ENCODE measurements around the gene CARMIL1. TPM values are rescaled to one million over a fixed set of nuclear protein-coding genes. Genes with fewer than 3 reads are reported as not detected.

CARMIL1 gene
- total and polyA plus RNA-seq, 10 of the 15 experiments (the other 5 are each of a cell fraction or from before 2014, with no cell fraction given), result 6.4 to 18.1 (median 10.3) TPM

DNA sequence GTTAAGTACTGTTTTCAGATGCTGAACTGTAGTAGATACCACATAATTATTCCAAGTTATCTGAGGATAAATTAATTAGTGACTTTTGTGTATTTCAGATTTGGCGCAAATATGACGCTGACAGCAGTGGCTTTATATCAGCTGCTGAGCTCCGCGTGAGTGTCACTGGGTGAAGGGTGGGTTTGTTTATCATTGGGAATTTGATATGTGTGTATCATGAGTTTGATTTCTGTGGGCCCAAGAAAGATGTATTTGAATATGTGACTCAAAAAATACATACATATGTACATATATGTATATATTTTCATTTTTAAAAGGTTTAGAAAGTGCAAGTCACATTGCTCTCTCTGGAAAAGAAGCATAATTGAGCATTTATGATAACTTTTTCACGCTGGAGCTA is 390.2 kb downstream of the CARMIL1 start:
- FAIRE-seq (no peak), ATAC-seq (no peak), DNase-seq (ENCODE audit: low read depth, low spot score) (no peak)
- no peaks in the 10 kb centered on the region for H3K36me3 ChIP-seq (ENCODE audit: control insufficient read depth in 2 of 2, insufficient read depth in 2 of 2, low read length in 1 of 2)
- ChIA-PET POLR2A (no interaction called here), CTCF (interaction anchor here (1.0 kb wide), 1 partner anchor 217 kb away, joined by 3 read pairs; no protein-coding TSS in a partner anchor), SMC1A (ENCODE audit: uncharacterized antibody, unreplicated experiment) (interaction anchor here (0.6 kb wide), 1 partner anchor 100 kb away, joined by 3 read pairs; no protein-coding TSS in a partner anchor), RAD21 (ENCODE audit: unreplicated experiment) (no interaction called here)
- H2AFZ ChIP-seq (ENCODE audit: control insufficient read depth, low read depth, low read length), result no peak overlapping the region
- H4K20me1 ChIP-seq (ENCODE audit: control insufficient read depth, insufficient read depth), result no peaks in the 10 kb centered on the region
- no peak overlapping the region for H3K27ac ChIP-seq (ENCODE audit: control insufficient read depth, insufficient read depth)
- no peaks in the 10 kb centered on the region for H3K9me3 ChIP-seq (replicated peaks; ENCODE audit: control insufficient read depth, insufficient read depth, low read length)
- H3K79me2 ChIP-seq (ENCODE audit: control insufficient read depth, insufficient read depth, low read length), result no peaks in the 10 kb centered on the region
- H3K4me2 ChIP-seq (ENCODE audit: control insufficient read depth, insufficient read depth), result no peak overlapping the region
- no peaks in the 10 kb centered on the region for H3K4me1 ChIP-seq (ENCODE audit: control insufficient read depth, insufficient read depth, low read length)
- intact Hi-C loops (cut with micrococcal nuclease; ENCODE audit: unreplicated experiment) (no loop called here), in situ Hi-C loops (cut with MboI) (no loop called here)
- BruUV-seq (replicated peaks), result no TSS peak
- H3K4me3 ChIP-seq, result no peak overlapping the region
- no peak overlapping the region for H3K9ac ChIP-seq (ENCODE audit: control insufficient read depth, insufficient read depth, low read length)
- peaks cover 0 to 2% of the 10 kb centered on the region in 2 experiments; a peak in 1 of 4 replicates for H3K27me3 ChIP-seq (replicated peaks in 1 of 2; ENCODE audit: control insufficient read depth in 2 of 2, insufficient read depth in 2 of 2, low read length in 1 of 2)
- TF ChIP-seq ZSCAN29 (IDR thresholded peaks at IDR 0.05) (no peak), TAF1 (IDR thresholded peaks at IDR 0.05; ENCODE audit: borderline replicate concordance, low read depth, low read length) (no peak), ZNF384 (IDR thresholded peaks at IDR 0.05; ENCODE audit: borderline replicate concordance, low read depth, low read length) (no peak), MYB (IDR thresholded peaks at IDR 0.05; ENCODE audit: borderline replicate concordance, low read depth, low read length) (no peak), SMAD5 (IDR thresholded peaks at IDR 0.05; ENCODE audit: low read depth) (no peak), YBX1 (IDR thresholded peaks at IDR 0.05) (no peak), BMI1 (IDR thresholded peaks at IDR 0.05; ENCODE audit: borderline replicate concordance) (no peak), RELA (IDR thresholded peaks at IDR 0.05; ENCODE audit: borderline replicate concordance, partially characterized antibody) (no peak)
- TF ChIP-seq, protein P1, sequence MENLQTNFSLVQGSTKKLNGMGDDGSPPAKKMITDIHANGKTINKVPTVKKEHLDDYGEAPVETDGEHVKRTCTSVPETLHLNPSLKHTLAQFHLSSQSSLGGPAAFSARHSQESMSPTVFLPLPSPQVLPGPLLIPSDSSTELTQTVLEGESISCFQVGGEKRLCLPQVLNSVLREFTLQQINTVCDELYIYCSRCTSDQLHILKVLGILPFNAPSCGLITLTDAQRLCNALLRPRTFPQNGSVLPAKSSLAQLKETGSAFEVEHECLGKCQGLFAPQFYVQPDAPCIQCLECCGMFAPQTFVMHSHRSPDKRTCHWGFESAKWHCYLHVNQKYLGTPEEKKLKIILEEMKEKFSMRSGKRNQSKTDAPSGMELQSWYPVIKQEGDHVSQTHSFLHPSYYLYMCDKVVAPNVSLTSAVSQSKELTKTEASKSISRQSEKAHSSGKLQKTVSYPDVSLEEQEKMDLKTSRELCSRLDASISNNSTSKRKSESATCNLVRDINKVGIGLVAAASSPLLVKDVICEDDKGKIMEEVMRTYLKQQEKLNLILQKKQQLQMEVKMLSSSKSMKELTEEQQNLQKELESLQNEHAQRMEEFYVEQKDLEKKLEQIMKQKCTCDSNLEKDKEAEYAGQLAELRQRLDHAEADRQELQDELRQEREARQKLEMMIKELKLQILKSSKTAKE (IDR thresholded peaks at IDR 0.05; ENCODE audit: low read depth, poor library complexity, severe bottlenecking), result no peak
- WGBS (ENCODE audit: insufficient coverage, insufficient replicate concordance, low lambda C conversion rate, missing lambda C conversion rate), result 79% methylated on average over 5 of the region's 5 CpGs

Small RNA genes within 50 kb of the gene (small RNA-seq; reads per million reads assigned to genes)
- gene RF00019 (not detected), gene RNU6-987P (not detected)
